HCT116 (cell line): ENCODE data around the gene PIP4K2A. TPM values are rescaled to one million over a fixed set of nuclear protein-coding genes. Genes with fewer than 3 reads are reported as not detected.

Source experiments
- ATAC-seq: fragments of 200-7000 bp; cut with Tn5 transposase; 2 replicates; pipeline ENCODE4 v1.9.1; 2020; ENCODE audit warnings: mild to moderate bottlenecking, moderate library complexity
- BruUV-seq: library from RNA; stranded (reverse); fragments of 400-500 nt; replicated peaks from 2 replicates; lab custom pipeline; 2021; lab: Mats Ljungman, UMichigan
- CTCF ChIA-PET: fragments of 300-600 bp; sonication (Branson Sonifier 250); formaldehyde crosslinking; loops from one replicate; lab custom pipeline; 2021; ENCODE audit warnings: antibody characterized with exemption; lab: Charles Lee
- POLR2A ChIA-PET: fragments of 300-600, 350-600 bp; sonication (Branson Sonifier 250); formaldehyde crosslinking; loops from one replicate; lab custom pipeline; 2021; ENCODE audit warnings: antibody characterized with exemption; lab: Charles Lee
- RAD21 ChIA-PET, 2 experiments: fragments of 300-600 bp; sonication (Branson Sonifier 250); formaldehyde crosslinking; loops; one replicate each; lab custom pipeline; 2023; ENCODE audit warnings: low total read pairs in 2 of 2; ENCODE audit not compliant: uncharacterized antibody in 2 of 2, unreplicated experiment in 2 of 2, low non-redundant PET in 1 of 2; lab: Charles Lee
- DNase-seq: peaks from one replicate; pipeline ENCODE4 v3.0.0-alpha.2; 2010; ENCODE audit warnings: low read depth, low spot score
- H2AFZ ChIP-seq: fragments of 200-600 bp; shearing (Covaris generic), sonication (generic); 2 replicates; pipeline ENCODE4 v1.6.1; 2017; ENCODE audit warnings: low read depth, mixed run types, mixed read lengths, antibody characterized with exemption, low read length; ENCODE audit not compliant: poor library complexity, severe bottlenecking
- H3K27ac ChIP-seq: 2 replicates; pipeline ENCODE4 v1.5.1; 2012; ENCODE audit warnings: low read depth, low read length
- H3K27me3 ChIP-seq: fragments of 200-600 bp; sonication (generic); 2 replicates; pipeline ENCODE4 v1.6.1; 2016; ENCODE audit warnings: mixed run types, low read length, mixed read lengths; ENCODE audit not compliant: insufficient read depth
- H3K36me3 ChIP-seq, 2 experiments: fragments of 200-500 bp in 1 of 2; fragments of 200-600 bp in 1 of 2; sonication (Bioruptor generic) in 1 of 2; sonication (generic) in 1 of 2; 2 replicates each; pipeline versions ENCODE4 v1.5.1 to v1.6.1; 2014 to 2016; ENCODE audit warnings: low read length in 2 of 2, inconsistent platforms in 1 of 2, mixed read lengths in 1 of 2, mixed run types in 1 of 2; ENCODE audit not compliant: insufficient read depth in 2 of 2, control insufficient read depth in 1 of 2
- H3K4me1 ChIP-seq, 2 experiments: fragments of 200-600 bp in 1 of 2; sonication (generic) in 1 of 2; 2 replicates each; pipeline versions ENCODE4 v1.5.1 to v1.6.1; 2012 to 2017; ENCODE audit warnings: low read length in 2 of 2, inconsistent platforms in 1 of 2, mild to moderate bottlenecking in 1 of 2, mixed read lengths in 1 of 2, mixed run types in 1 of 2, moderate library complexity in 1 of 2; ENCODE audit not compliant: insufficient read depth in 2 of 2, control insufficient read depth in 1 of 2
- H3K4me2 ChIP-seq: fragments of 200-600 bp; sonication (generic); 2 replicates; pipeline ENCODE4 v1.6.1; 2017; ENCODE audit warnings: mixed run types, low read length, mixed read lengths
- H3K4me3 ChIP-seq, 2 experiments: fragments of 200-600 bp in 1 of 2; sonication (generic) in 1 of 2; replicated peaks in 1 of 2; 2 replicates each; pipeline ENCODE4 v1.5.1; 2011 to 2016; ENCODE audit warnings: low read length in 2 of 2, control low read depth in 1 of 2, low read depth in 1 of 2, mild to moderate bottlenecking in 1 of 2, mixed read lengths in 1 of 2, mixed run types in 1 of 2
- H3K79me2 ChIP-seq: fragments of 200-600 bp; sonication (generic); 2 replicates; pipeline ENCODE4 v1.6.1; 2017; ENCODE audit warnings: mild to moderate bottlenecking, mixed run types, low read length, moderate library complexity, mixed read lengths; ENCODE audit not compliant: insufficient read depth
- H3K9ac ChIP-seq: fragments of 200-600 bp; sonication (generic); 2 replicates; pipeline ENCODE4 v1.6.1; 2016; ENCODE audit warnings: low read length, mixed read lengths
- H3K9me2 ChIP-seq: fragments of 200-600 bp; sonication (generic), shearing (Covaris generic); 2 replicates; pipeline ENCODE4 v1.6.1; 2017; ENCODE audit warnings: mixed run types, mild to moderate bottlenecking, moderate library complexity; ENCODE audit not compliant: insufficient read depth
- H3K9me3 ChIP-seq, 2 experiments: fragments of 200-500 bp in 1 of 2; fragments of 200-600 bp in 1 of 2; sonication (Bioruptor generic) in 1 of 2; sonication (generic) in 1 of 2; 2 replicates each; pipeline ENCODE4 v1.6.1; 2014 to 2017; ENCODE audit warnings: low read length in 2 of 2, mixed read lengths in 2 of 2, inconsistent platforms in 1 of 2, low read depth in 1 of 2, mild to moderate bottlenecking in 1 of 2, mixed run types in 1 of 2, moderate library complexity in 1 of 2; ENCODE audit not compliant: control insufficient read depth in 1 of 2, insufficient read depth in 1 of 2
- H4K20me1 ChIP-seq: fragments of 200-600 bp; sonication (generic), shearing (Covaris generic); 2 replicates; pipeline ENCODE4 v1.6.1; 2017; ENCODE audit warnings: mixed run types, mild to moderate bottlenecking, moderate library complexity; ENCODE audit not compliant: insufficient read depth
- ATF3 ChIP-seq: IDR thresholded peaks from 2 replicates; pipeline ENCODE4 v1.6.1; 2012
- EGR1 ChIP-seq: IDR thresholded peaks from 2 replicates; pipeline ENCODE4 v1.6.1; 2012; ENCODE audit warnings: low read depth
- ELF1 ChIP-seq: IDR thresholded peaks from 2 replicates; pipeline ENCODE4 v1.6.1; 2012; ENCODE audit warnings: low read depth, borderline replicate concordance
- FOSL1 ChIP-seq: IDR thresholded peaks from 2 replicates; pipeline ENCODE4 v1.6.1; 2012; ENCODE audit warnings: low read depth
- POLR2AphosphoS5 ChIP-seq: IDR thresholded peaks from 2 replicates; pipeline ENCODE4 v1.6.1; 2011; ENCODE audit warnings: mild to moderate bottlenecking, low read depth, low read length, moderate library complexity
- SIN3A ChIP-seq: IDR thresholded peaks from 2 replicates; pipeline ENCODE4 v1.6.1; 2012; ENCODE audit warnings: low read depth
- TCF7L2 ChIP-seq: IDR thresholded peaks from 2 replicates; pipeline ENCODE4 v1.7.0; 2011; ENCODE audit warnings: borderline replicate concordance, inconsistent platforms; ENCODE audit not compliant: insufficient read depth, insufficient read length; ENCODE audit errors: extremely low read depth
- YY1 ChIP-seq: IDR thresholded peaks from 2 replicates; pipeline ENCODE4 v1.6.1; 2011; ENCODE audit warnings: low read length, low read depth, moderate library complexity, mild to moderate bottlenecking; ENCODE audit not compliant: insufficient replicate concordance; ENCODE audit errors: extremely low read depth
- ZNF274 ChIP-seq: fragments of 200-500 bp; sonication (Bioruptor generic); IDR thresholded peaks from 2 replicates; pipeline ENCODE4 v1.6.1; 2014; ENCODE audit warnings: mild to moderate bottlenecking, low read depth, low read length, inconsistent platforms
- intact Hi-C: fragments of 100-400 bp; cut with micrococcal nuclease; formaldehyde crosslinking; loops from 2 replicates; pipeline ENCODE4 v1.10.0; 2022
- total RNA-seq: library from RNA; stranded (reverse); gene quantifications from one replicate; pipeline ENCODE4 v1.2.1, GENCODE V29; 2021; ENCODE audit not compliant: unreplicated experiment

Gene PIP4K2A
- total RNA-seq, 1 experiment from 2014 or later = 41.9 TPM

- TF ChIP-seq TCF7L2 (no peak), EGR1 (no peak), FOSL1 (no peak), ATF3 (no peak)
Measured at GRCh38 chr10:22537810-22538209, 176.6 kb downstream of the PIP4K2A start (continued).

- no peaks in the 10 kb centered on the region for H3K79me2 ChIP-seq
- no peak overlapping the region for H3K4me3 ChIP-seq
- intact Hi-C loops = no loop called here
- H3K27me3 ChIP-seq = no peaks in the 10 kb centered on the region
- H4K20me1 ChIP-seq = no peaks in the 10 kb centered on the region
- H3K36me3 ChIP-seq = peaks cover 0 to 30% of the 10 kb centered on the region in 2 experiments; a peak in 1 of 4 replicates
- TF ChIP-seq SIN3A (no peak), POLR2AphosphoS5 (no peak), YY1 (no peak), ELF1 (no peak), TCF7L2 (no peak), ZNF274 (no peak)
- no peaks in the 10 kb centered on the region; a peak in 1 of 4 replicates for H3K4me1 ChIP-seq
- RAD21 ChIA-PET = no interaction called here
- H3K27ac ChIP-seq = no peak overlapping the region
- H2AFZ ChIP-seq = no peak overlapping the region
- H3K9me2 ChIP-seq = no peaks in the 10 kb centered on the region
- H3K9ac ChIP-seq = no peak overlapping the region
- DNase-seq = no peak
- CTCF ChIA-PET = no interaction called here
- ATAC-seq = no peak
- no peaks in the 10 kb centered on the region for H3K9me3 ChIP-seq
- no peak overlapping the region for H3K4me2 ChIP-seq
- no TSS peak for BruUV-seq
- POLR2A ChIA-PET = no interaction called here
Measured at GRCh38 chr10:22536620-22537019, 177.8 kb downstream of the PIP4K2A start.
